AG20443 (cell line): ENCODE results near the gene GNAQ.
"Not testable (repeated sequence)": the region's sequence is repeated elsewhere in the genome, so short reads cannot be mapped to it uniquely, and the experiment has no call there.

ENCODE experiments used
- DNase-seq: peaks from one replicate; pipeline ENCODE4 v3.0.0; 2012; ENCODE audit warnings: low spot score, mixed read lengths

The GNAQ gene

DNA sequence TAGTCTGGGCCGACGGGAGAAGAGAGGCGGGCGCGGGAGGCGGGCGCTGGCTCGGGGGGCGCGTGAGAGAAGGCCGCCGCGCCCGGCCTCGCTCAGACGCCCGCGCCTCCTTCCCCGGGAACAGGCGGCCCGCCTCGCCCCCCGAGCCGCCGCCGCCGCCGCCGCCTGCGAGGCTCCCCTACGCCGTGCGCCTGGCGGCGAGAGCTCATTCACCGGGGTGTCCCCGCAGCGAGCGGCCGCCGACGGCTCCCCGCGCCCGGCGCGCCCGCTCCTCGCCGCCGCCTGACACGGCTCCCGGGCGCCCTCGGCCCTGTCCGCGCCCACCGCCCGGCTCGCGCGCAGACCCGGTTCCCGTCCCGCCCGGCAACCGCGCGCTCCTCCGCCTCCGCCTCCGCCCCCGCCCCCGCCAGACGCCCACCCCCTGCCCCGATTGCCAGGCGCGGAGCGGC lies at the start of gene GNAQ:
Gene GNAQ, minus strand, starts transcription at position 368 of the 449 bp plus-strand sequence. CDS start 576 bp downstream, outside the sequence.
- DNase-seq: peak; percentile 52

DNA sequence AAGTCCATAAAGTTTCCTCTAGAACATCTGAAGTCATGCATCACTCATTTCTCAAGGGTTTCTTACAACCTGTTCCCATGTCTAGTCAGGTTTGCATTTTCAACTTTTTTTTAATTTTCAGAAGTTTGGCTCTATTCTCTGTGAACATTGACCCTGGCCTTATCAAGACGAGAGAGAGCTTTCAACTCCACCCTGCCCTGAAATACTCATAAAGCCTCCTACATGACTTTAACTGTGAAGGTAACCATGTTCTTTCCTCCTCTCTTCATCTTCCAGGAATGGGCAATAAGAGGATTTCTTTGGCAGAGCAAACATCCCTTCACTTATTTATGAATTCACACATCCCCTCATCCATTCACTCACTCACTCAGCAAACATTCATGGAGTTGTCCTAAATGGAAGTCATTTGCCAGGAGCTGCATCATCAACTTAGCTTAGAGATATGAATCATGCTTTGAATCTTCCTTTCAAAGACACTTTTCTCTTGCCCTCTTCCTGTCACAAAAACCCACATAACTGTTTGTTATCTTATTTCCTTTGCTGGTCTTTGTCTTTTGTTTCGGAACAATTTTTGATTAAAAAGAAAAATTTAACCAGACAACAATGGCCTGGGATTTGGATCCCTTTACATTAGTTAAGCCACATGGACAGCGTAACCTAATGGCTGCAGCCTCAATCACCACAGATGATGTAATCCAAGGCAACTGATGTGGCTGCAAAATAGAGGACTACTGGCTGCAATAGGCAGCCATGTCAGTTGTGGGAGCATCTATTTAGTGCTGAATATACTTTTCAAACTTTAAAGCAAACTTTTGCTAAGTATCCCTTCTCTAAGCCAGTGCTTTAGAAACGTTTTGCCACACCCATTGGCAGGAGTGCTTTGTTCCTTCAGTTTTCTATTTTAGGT lies 43.0 kb upstream of the GNAQ start:
- no peak for DNase-seq

GRCh38 chr9:78073722-78074121 lies 42.1 kb upstream of the GNAQ start:
- DNase-seq: no peak

GRCh38 chr9:78072586-78073199 lies 41.1 kb upstream of the GNAQ start:
- DNase-seq: no peak

GRCh38 chr9:78070521-78070920 lies 38.9 kb upstream of the GNAQ start:
- DNase-seq: no peak

GRCh38 chr9:78064075-78064474 lies 32.5 kb upstream of the GNAQ start:
- peak; percentile 18 for DNase-seq

DNA sequence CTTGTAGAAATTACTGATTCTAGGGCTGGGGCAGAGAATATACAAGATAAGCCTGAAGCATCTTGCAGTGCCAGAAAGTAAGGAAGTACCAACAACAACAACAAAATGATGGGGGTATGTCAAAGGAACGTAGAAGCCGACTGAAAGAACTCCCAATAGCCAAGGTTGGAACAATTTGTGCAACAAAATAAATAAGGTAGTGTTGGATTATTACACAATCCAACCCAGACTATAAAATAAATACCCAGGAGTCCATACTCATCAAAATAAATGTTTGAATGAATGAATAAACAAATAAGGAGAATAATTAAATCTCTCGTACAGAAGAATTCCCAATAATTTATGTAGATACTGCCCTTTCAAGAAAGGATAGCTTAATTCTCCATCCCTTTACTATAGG lies 31.1 kb upstream of the GNAQ start:
- no peak for DNase-seq

DNA sequence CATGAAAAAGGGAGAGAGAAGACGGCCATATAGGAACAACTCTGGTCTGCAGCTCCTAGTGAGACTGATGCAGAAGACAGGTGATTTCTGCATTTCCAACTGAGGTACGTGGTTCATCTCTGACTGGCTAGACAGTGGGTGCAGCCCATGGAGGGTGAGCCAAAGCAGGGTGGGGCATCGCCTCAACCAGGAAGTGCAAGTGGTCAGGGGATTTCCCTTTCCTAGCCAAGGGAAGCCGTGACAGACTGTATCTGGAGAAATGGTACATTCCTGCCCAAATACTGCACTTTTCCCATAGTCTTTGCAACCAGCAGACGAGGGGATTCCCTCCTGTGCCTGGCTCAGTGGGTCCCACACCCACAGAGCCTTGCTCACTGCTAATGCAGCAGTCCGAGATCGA lies 22.6 kb upstream of the GNAQ start:
- DNase-seq: not testable (repeated sequence)

DNA sequence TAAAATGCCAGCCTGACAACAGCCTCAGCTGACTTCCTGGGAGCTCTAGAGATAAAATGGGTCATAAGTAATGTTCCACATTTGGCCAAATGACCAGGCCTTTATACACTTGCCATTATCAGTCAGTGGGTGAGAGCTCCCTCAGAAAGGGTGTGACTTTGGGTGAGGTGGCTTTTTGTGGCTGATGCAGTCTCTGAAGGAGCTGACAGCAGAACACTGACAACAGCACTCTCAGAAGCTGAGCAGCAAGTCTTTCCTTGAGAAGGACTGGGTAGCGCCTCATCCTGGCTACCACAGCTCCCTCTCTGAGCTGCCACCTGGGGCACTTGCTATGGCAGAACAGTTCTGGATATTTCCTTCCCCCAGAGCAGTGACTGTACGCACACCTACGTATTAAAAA lies 22.0 kb upstream of the GNAQ start:
- no peak for DNase-seq

DNA sequence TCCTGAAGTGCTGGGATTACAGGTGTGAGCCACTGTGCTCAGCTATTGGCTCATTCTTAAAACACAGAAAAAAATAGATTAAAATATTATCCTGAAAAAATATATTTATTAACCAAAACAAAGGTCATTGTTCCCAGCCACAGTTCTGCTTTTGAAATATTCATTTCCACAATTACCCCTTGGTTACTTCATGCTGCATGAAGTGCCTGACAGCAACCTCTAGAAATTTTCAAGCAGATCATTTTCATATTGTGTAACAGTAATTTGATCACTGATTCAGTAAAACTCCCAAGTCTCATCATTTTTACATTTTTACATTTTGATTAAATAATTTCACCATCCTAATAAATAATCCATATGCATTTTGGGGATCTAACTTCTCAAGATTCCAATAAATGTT lies 18.8 kb upstream of the GNAQ start:
- DNase-seq: no peak

DNA sequence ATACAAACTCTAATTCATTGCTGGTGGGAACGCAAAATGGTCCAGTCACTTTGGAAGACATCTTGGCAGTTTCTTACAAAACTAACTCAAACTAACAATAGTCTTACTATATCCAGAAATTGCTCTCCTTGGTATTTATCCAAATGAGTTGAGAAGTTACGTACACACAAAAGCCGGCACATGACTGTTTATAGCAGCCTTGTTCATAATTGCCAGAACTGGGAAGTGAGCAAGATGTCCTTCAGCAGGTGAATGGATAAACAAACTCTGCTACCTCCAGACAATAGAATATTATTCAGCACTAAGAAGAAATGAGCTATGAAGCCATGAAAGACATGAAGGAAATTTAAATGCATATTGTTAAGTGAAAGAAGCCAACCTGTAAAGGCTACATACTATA lies 17.9 kb upstream of the GNAQ start:
- no peak for DNase-seq

- no peak for DNase-seq
Observed at GRCh38 chr9:78047106-78047505, 15.5 kb upstream of the GNAQ start.

DNA sequence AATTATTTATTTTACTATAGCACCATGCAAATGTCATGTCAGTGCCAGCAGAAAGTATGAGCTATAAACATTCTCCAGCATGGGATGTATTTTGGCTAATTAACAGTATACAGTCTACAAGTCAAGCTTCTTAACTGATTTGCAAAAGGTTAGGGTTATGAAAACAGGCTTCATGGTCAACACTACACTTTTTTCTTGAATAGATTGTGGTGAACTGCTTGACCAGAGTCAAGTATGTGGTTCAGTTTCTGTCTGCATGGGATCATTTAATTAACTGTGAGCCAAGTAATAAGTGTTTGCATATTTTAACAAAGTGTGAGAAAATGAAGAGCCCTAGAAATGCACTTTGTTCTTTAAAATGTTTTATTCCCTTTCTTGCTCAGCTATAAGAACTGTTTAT lies 14.5 kb upstream of the GNAQ start:
- no peak for DNase-seq

DNA sequence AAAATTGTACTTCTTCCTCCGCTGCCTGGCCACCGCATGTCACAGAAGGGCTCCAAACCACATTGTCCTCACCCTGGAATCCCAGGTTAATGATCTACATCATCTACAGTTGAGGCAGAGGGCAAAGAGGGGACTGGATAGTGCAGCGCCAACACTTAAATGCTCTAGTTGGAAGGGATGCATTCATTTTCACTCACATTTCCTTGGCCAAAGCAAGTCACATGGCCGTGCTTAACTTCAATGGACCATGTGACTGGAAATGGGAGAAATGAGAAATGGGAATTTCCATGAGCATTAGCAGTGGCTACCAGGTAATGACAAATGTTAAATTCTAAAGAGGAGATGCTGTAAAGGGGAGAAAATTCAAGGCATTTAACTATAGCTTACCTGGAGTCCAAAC lies 13.3 kb upstream of the GNAQ start:
- no peak for DNase-seq

- no peak for DNase-seq
Observed at GRCh38 chr9:78044189-78044588, 12.6 kb upstream of the GNAQ start.

GRCh38 chr9:78041971-78042370 lies 10.4 kb upstream of the GNAQ start:
- DNase-seq: no peak

DNA sequence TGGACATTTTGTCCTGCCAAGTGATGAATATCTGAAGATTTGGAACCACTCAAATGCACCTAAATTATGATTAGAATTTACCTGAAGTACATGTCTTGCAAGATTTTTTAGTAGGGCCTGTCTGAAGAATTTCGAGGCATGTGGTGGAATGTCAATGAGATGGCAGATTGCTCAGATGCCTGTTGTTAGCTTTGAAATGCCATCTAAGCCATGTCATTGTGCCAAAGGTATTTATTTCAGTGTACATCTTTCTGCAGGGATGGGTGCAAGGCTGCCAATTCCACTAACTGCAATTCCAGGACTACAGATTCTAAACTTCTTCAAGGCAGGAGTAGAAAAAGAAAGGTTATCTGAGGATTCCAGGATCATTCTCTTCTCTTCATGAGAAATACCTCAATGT lies 9.1 kb upstream of the GNAQ start:
- no peak for DNase-seq

GRCh38 chr9:78038620-78039300 lies 7.1 kb upstream of the GNAQ start:
- DNase-seq: no peak

DNA sequence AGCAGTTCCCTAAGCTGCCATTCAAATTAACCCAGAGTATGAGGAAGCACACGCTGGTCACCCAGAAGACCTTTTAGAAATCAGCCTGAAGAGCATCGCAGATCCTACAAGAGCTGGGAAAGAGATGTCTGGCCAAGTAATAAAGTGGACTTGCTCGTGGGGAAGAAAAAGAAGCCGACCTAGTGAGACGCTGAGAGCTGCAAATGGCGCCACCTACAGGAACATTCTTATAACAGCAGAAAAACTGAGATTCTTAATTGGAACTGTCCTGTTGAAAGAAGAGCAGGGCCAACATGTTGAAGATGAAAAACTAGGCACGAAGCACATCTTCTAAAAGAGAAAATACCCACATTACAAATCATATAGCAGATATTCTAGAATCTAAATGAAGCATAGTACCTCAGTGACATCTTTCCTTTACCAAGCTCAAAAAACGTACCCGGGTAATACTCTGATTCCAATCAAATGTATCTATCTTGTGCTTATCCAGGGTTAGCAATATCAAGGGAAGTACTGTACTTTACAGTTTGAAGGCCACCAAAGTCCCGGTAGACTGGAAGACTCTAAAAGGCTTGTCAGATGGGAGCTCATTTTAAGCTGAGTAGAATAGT lies 3.9 kb upstream of the GNAQ start:
- peak; percentile 68 for DNase-seq

DNA sequence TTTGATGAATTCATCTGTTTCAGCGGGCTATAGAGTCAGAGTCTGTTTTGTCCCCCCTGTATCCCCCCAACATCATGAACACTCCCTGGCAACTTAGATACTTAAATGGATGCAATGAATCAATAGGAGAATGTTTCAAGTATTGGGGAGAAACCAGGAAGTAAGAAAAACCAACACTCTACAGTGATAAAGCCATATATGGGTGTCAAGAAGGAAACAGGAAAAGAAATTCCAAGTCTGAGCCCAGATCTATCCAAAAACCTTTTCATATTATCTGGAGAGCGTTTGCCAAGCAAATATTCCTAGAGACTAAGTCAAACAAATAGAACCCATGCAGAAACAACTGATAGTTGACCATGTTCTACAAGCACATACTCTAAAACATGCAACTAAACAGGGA lies 2.3 kb upstream of the GNAQ start:
- DNase-seq: no peak

GRCh38 chr9:78032730-78033457 lies 1.3 kb upstream of the GNAQ start:
- no peak for DNase-seq
